GM18526 (cell line): ENCODE results near the gene FRMPD1.

Experiments used
- POLR2A ChIP-seq: IDR thresholded peaks from 3 replicates; pipeline ENCODE4 v1.6.1; 2011; ENCODE audit not compliant: insufficient read length; ENCODE audit errors: extremely low read depth

Gene FRMPD1

GRCh38 chr9:37622462-37622861 is 28.3 kb upstream of the FRMPD1 start:
- TF ChIP-seq POLR2A = no peak

- no peak for TF ChIP-seq POLR2A
These were observed 27.5 kb upstream of the FRMPD1 start for GRCh38 chr9:37623267-37623666.

GRCh38 chr9:37624073-37624472 is 26.7 kb upstream of the FRMPD1 start:
- no peak for TF ChIP-seq POLR2A

GRCh38 chr9:37625036-37625757 is 25.6 kb upstream of the FRMPD1 start:
- no peak for TF ChIP-seq POLR2A

GRCh38 chr9:37625758-37626147 is 25.0 kb upstream of the FRMPD1 start:
- TF ChIP-seq POLR2A = no peak

- no peak for TF ChIP-seq POLR2A
These were observed 24.0 kb upstream of the FRMPD1 start for GRCh38 chr9:37626708-37627292.

GRCh38 chr9:37632479-37632878 is 18.3 kb upstream of the FRMPD1 start:
- TF ChIP-seq POLR2A = no peak

- no peak for TF ChIP-seq POLR2A
These were observed 14.9 kb upstream of the FRMPD1 start for GRCh38 chr9:37635808-37636207.

GRCh38 chr9:37636511-37637448 is 14.0 kb upstream of the FRMPD1 start:
- no peak for TF ChIP-seq POLR2A

GRCh38 chr9:37639109-37639762 is 11.5 kb upstream of the FRMPD1 start:
- no peak for TF ChIP-seq POLR2A

- no peak for TF ChIP-seq POLR2A
These were observed 10.9 kb upstream of the FRMPD1 start for GRCh38 chr9:37639841-37640240.

GRCh38 chr9:37640246-37640645 is 10.5 kb upstream of the FRMPD1 start:
- no peak for TF ChIP-seq POLR2A

- no peak for TF ChIP-seq POLR2A
These were observed 9.4 kb upstream of the FRMPD1 start for GRCh38 chr9:37641331-37641730.

GRCh38 chr9:37643214-37643613 is 7.5 kb upstream of the FRMPD1 start:
- no peak for TF ChIP-seq POLR2A

- TF ChIP-seq POLR2A = no peak
These were observed 4.7 kb upstream of the FRMPD1 start for GRCh38 chr9:37645903-37646506.
